H1 (cell line): ENCODE data around the gene AMBP. TPM values are rescaled to one million over a fixed set of nuclear protein-coding genes. Genes with fewer than 3 reads are reported as not detected.

Experiments used
- BRCA1 ChIP-seq: IDR thresholded peaks from 2 replicates; pipeline ENCODE4 v1.6.1; 2012; ENCODE audit warnings: low read depth, low read length, improper control_type of control experiment
- TEAD4 ChIP-seq: IDR thresholded peaks from 2 replicates; pipeline ENCODE4 v1.6.1; 2012; ENCODE audit warnings: low read depth, low read length, inconsistent platforms, mixed read lengths
- polyA plus RNA-seq, 7 experiments: library from polyadenylated mRNA; depleted of rRNA in 3 of 7; stranded (reverse) in 5 of 7; unstranded in 2 of 7; fragments of >200 nt in 5 of 7; fragments of 200-250 nt in 2 of 7; gene quantifications; 1 replicate in 5 of 7; 2 replicates in 1 of 7; 4 replicates in 1 of 7; pipeline versions ENCODE4 v1.2.1 to v1.2.3, GENCODE V29; 2011 to 2013; ENCODE audit warnings: missing spikeins in 2 of 7, mixed read lengths in 2 of 7
- total RNA-seq: library from RNA; stranded (reverse); fragmentation: NEBNext Ultra II Directional; extraction: Animal tissue kit (Norgen Biotek cat#: 25700); gene quantifications from 2 replicates; pipeline ENCODE4 v1.2.1, GENCODE V29; 2021

AMBP gene
- total and polyA plus RNA-seq, 2 of the 8 experiments (the other 6 are each of a cell fraction or from before 2014, with no cell fraction given), result 3.0 to 4.0 TPM

GRCh38 chr9:114017741-114018715 lies 60.1 kb downstream of the AMBP start (continued):
- TF ChIP-seq BRCA1 (no peak), TEAD4 (no peak)
- TF ChIP-seq, all 59 proteins: peak for 0
